Measurements from ENCODE around the gene EXPH5.

- TF ChIP-seq EZH2 (IDR thresholded peaks at IDR 0.05; ENCODE audit: insufficient read depth, poor library complexity, severe bottlenecking) = no peak
- TF ChIP-seq EZH2phosphoT487 (IDR thresholded peaks at IDR 0.05; ENCODE audit: insufficient read depth, low read depth) = no peak
Measured at GRCh38 chr11:108536783-108537182, 56.8 kb downstream of the EXPH5 start.
